ENCODE measurements around the gene TMEM101. TPM values are rescaled to one million over a fixed set of nuclear protein-coding genes. Genes with fewer than 3 reads are reported as not detected.

The TMEM101 gene
- total RNA-seq, 1 experiment from 2014 or later = 75.5 TPM

- CTCF ChIA-PET = no interaction called here
- intact Hi-C loops (cut with micrococcal nuclease) = no loop called here
Observed at GRCh38 chr17:44000871-44001460, 13.8 kb downstream of the TMEM101 start.

DNA sequence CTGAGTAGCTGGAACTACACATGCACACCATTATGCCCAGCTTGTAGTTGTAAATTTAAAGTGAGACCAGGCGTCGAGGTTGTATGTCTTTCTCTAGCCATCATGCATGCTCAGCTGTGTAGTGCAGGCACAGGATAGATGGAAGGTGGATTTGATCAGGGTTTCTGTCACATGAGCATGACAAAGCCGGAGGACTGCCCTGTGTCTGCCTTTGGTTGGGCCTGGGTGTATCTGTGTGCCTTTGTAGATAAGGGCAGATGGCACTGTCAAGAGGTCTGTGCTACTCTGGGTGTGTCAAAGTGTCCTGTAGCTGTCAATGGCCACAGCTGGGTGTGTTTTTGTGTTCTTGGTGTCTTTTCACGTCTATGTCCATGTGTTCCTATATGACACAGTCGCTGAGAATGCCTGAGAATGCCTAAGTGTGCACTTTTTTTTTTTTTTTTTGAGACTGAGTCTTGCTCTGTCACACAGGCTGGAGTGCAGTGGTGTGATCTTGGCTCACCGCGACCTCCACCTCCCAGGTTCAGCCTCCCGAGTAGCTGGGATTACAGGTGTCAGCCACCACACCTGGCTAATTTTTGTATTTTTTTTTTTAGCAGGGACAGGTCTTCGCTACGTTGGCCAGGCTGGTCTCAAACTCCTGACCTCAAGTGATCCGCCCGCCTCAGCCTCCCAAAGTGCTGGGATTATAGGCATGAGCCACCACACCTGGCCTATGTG, 14.5 kb downstream of the TMEM101 start:
- TF ChIP-seq CTCF (conservative IDR thresholded peaks at IDR 0.05; ENCODE audit: low read depth, low read length) (no peak), EZH2 (IDR thresholded peaks at IDR 0.05; ENCODE audit: low read length, unreplicated experiment) (no peak), EZH2phosphoT487 (IDR thresholded peaks at IDR 0.05; ENCODE audit: borderline replicate concordance, low read length) (no peak)
- H3K9me3 ChIP-seq (ENCODE audit: low read length) = no peaks in the 10 kb centered on the region
- no peaks in the 10 kb centered on the region for H3K27me3 ChIP-seq (ENCODE audit: low read length)
- ATAC-seq (no peak), DNase-seq (no peak)
- ChIA-PET CTCF (interaction anchor here (0.6 kb wide), 1 partner anchor 65 kb away, joined by 7 read pairs; no protein-coding TSS in a partner anchor), POLR2A (ENCODE audit: unreplicated experiment) (no interaction called here)
- peaks cover 5% of the 10 kb centered on the region; the same call in 1 of the 2 replicates for H3K79me2 ChIP-seq (ENCODE audit: low read length)
- H3K36me3 ChIP-seq (ENCODE audit: low read depth, low read length) = no peaks in the 10 kb centered on the region
- no peak overlapping the region for H3K4me2 ChIP-seq (ENCODE audit: low read length)
- no TSS peak for BruUV-seq (replicated peaks)
- no peak overlapping the region for H3K9ac ChIP-seq (ENCODE audit: low read length)
- H3K4me3 ChIP-seq (ENCODE audit: low read length) = no peak overlapping the region
- H3F3A ChIP-seq (ENCODE audit: low read length, unreplicated experiment) = peaks cover 4% of the 10 kb centered on the region
- H3K9me2 ChIP-seq (replicated peaks; ENCODE audit: low read length) = no peaks in the 10 kb centered on the region
- H3K27ac ChIP-seq (ENCODE audit: low read length) = no peak overlapping the region
- no peaks in the 10 kb centered on the region for H4K20me1 ChIP-seq (ENCODE audit: low read length)
- H2AFZ ChIP-seq (ENCODE audit: low read length) = no peak overlapping the region
- intact Hi-C loops (cut with micrococcal nuclease) = no loop called here
- peaks cover 14% of the 10 kb centered on the region for H3K4me1 ChIP-seq (ENCODE audit: insufficient read depth, low read length)

More at GRCh38 chr17:44000871-44001460, 13.8 kb downstream of the TMEM101 start:
- H2AFZ ChIP-seq (ENCODE audit: low read length) = no peak overlapping the region
- ATAC-seq (no peak), DNase-seq (no peak)
- H3K9me2 ChIP-seq (replicated peaks; ENCODE audit: low read length) = no peaks in the 10 kb centered on the region
- no TSS peak for BruUV-seq (replicated peaks)
- H3K9me3 ChIP-seq (ENCODE audit: low read length) = no peaks in the 10 kb centered on the region
- H3K27ac ChIP-seq (ENCODE audit: low read length) = no peak overlapping the region
- no peaks in the 10 kb centered on the region for H3K36me3 ChIP-seq (ENCODE audit: low read depth, low read length)
- H3K79me2 ChIP-seq (ENCODE audit: low read length) = peaks cover 7% of the 10 kb centered on the region; the same call in 1 of the 2 replicates
- TF ChIP-seq EZH2 (IDR thresholded peaks at IDR 0.05; ENCODE audit: low read length, unreplicated experiment) (no peak), EZH2phosphoT487 (IDR thresholded peaks at IDR 0.05; ENCODE audit: borderline replicate concordance, low read length) (no peak), CTCF (conservative IDR thresholded peaks at IDR 0.05; ENCODE audit: low read depth, low read length) (no peak)
- H4K20me1 ChIP-seq (ENCODE audit: low read length) = no peaks in the 10 kb centered on the region
- POLR2A ChIA-PET (ENCODE audit: unreplicated experiment) = interaction anchor here (0.7 kb wide), 1 partner anchor 43 kb away, joined by 3 read pairs; no protein-coding TSS in a partner anchor
- H3K4me1 ChIP-seq (ENCODE audit: insufficient read depth, low read length) = peaks cover 18% of the 10 kb centered on the region
- H3K4me3 ChIP-seq (ENCODE audit: low read length) = no peak overlapping the region
- no peak overlapping the region for H3K4me2 ChIP-seq (ENCODE audit: low read length)
- H3K9ac ChIP-seq (ENCODE audit: low read length) = no peak overlapping the region
- peaks cover 4% of the 10 kb centered on the region for H3F3A ChIP-seq (ENCODE audit: low read length, unreplicated experiment)
- H3K27me3 ChIP-seq (ENCODE audit: low read length) = no peaks in the 10 kb centered on the region

- H3K27ac ChIP-seq (ENCODE audit: low read length) = no peak overlapping the region
- intact Hi-C loops (cut with micrococcal nuclease) = no loop called here
Observed at GRCh38 chr17:43999024-43999423, 15.7 kb downstream of the TMEM101 start.

More at GRCh38 chr17:43999024-43999423, 15.7 kb downstream of the TMEM101 start:
- no peaks in the 10 kb centered on the region for H3K79me2 ChIP-seq (ENCODE audit: low read length)
- no peaks in the 10 kb centered on the region for H3K27me3 ChIP-seq (ENCODE audit: low read length)
- H3K9me3 ChIP-seq (ENCODE audit: low read length) = no peaks in the 10 kb centered on the region
- DNase-seq (no peak), ATAC-seq (no peak)
- no peak overlapping the region for H3K4me3 ChIP-seq (ENCODE audit: low read length)
- H3F3A ChIP-seq (ENCODE audit: low read length, unreplicated experiment) = peaks cover 4% of the 10 kb centered on the region
- no peaks in the 10 kb centered on the region for H3K36me3 ChIP-seq (ENCODE audit: low read depth, low read length)
- no TSS peak for BruUV-seq (replicated peaks)
- H3K9me2 ChIP-seq (replicated peaks; ENCODE audit: low read length) = no peaks in the 10 kb centered on the region
- ChIA-PET POLR2A (ENCODE audit: unreplicated experiment) (no interaction called here), CTCF (interaction anchor here (0.6 to 1.6 kb wide), 3 partner anchors 28 to 365 kb away, joined by 3 to 7 read pairs (median 3); partner anchors contain the start of gene FAM171A2)
- no peak overlapping the region for H3K4me2 ChIP-seq (ENCODE audit: low read length)
- peaks cover 20% of the 10 kb centered on the region for H3K4me1 ChIP-seq (ENCODE audit: insufficient read depth, low read length)
- H2AFZ ChIP-seq (ENCODE audit: low read length) = no peak overlapping the region
- no peak overlapping the region for H3K9ac ChIP-seq (ENCODE audit: low read length)
- no peak for TF ChIP-seq EZH2 (IDR thresholded peaks at IDR 0.05; ENCODE audit: low read length, unreplicated experiment)
- no peak for TF ChIP-seq CTCF (conservative IDR thresholded peaks at IDR 0.05; ENCODE audit: low read depth, low read length)
- TF ChIP-seq EZH2phosphoT487 (IDR thresholded peaks at IDR 0.05; ENCODE audit: borderline replicate concordance, low read length) = no peak
- no peaks in the 10 kb centered on the region for H4K20me1 ChIP-seq (ENCODE audit: low read length)
